H9 (cell line): ENCODE results near the gene PAFAH1B2. TPM values are rescaled to one million over a fixed set of nuclear protein-coding genes. Genes with fewer than 3 reads are reported as not detected.
A peak's percentile ranks its signal among the peaks of the same experiment; 100 is the strongest.

Experiments used
- DNase-seq: peaks from one replicate; pipeline ENCODE4 v3.0.0-alpha.2; 2017
- H2AFZ ChIP-seq: one replicate; pipeline ENCODE4 v1.6.1; 2013; ENCODE audit warnings: mild to moderate bottlenecking, low read length, control low read depth, moderate library complexity
- H2AK5ac ChIP-seq: 2 replicates; pipeline ENCODE4 v1.6.1; 2013; ENCODE audit warnings: low read length, control low read depth, mixed read lengths; ENCODE audit not compliant: insufficient read length
- H2BK120ac ChIP-seq: one replicate; pipeline ENCODE4 v1.6.1; 2013; ENCODE audit warnings: low read depth, mild to moderate bottlenecking, low read length, control low read depth, inconsistent platforms; ENCODE audit not compliant: poor library complexity, severe bottlenecking
- H2BK12ac ChIP-seq: 2 replicates; pipeline ENCODE4 v1.6.1; 2013; ENCODE audit warnings: low read length, control low read depth, mixed read lengths, low read depth; ENCODE audit not compliant: insufficient read length
- H2BK15ac ChIP-seq: 2 replicates; pipeline ENCODE4 v1.6.1; 2013; ENCODE audit warnings: low read depth, low read length, control low read depth
- H2BK20ac ChIP-seq: one replicate; pipeline ENCODE4 v1.6.1; 2013; ENCODE audit warnings: low read depth, mild to moderate bottlenecking, low read length, control low read depth, inconsistent platforms; ENCODE audit not compliant: poor library complexity, severe bottlenecking
- H2BK5ac ChIP-seq: 2 replicates; pipeline ENCODE4 v1.6.1; 2013; ENCODE audit warnings: low read length, control low read depth, mixed read lengths; ENCODE audit not compliant: insufficient read length
- H3K14ac ChIP-seq: 2 replicates; pipeline ENCODE4 v1.6.1; 2013; ENCODE audit warnings: low read length, control low read depth; ENCODE audit not compliant: insufficient read depth
- H3K18ac ChIP-seq: 2 replicates; pipeline ENCODE4 v1.6.1; 2013; ENCODE audit warnings: low read depth, mild to moderate bottlenecking, mixed read lengths, low read length, control low read depth; ENCODE audit not compliant: insufficient read length
- H3K23ac ChIP-seq: 2 replicates; pipeline ENCODE4 v1.6.1; 2013; ENCODE audit warnings: low read length, control low read depth, mixed read lengths, low read depth; ENCODE audit not compliant: insufficient read length
- H3K23me2 ChIP-seq: 2 replicates; pipeline ENCODE4 v1.6.1; 2013; ENCODE audit warnings: low read depth, mild to moderate bottlenecking, mixed read lengths, low read length, control low read depth; ENCODE audit not compliant: insufficient read length, poor library complexity, severe bottlenecking
- H3K27ac ChIP-seq: 2 replicates; pipeline ENCODE4 v1.5.1; 2013; ENCODE audit warnings: low read length, control low read depth, mixed read lengths, low read depth; ENCODE audit not compliant: insufficient read length
- H3K27me3 ChIP-seq: 2 replicates; pipeline ENCODE4 v1.6.1; 2013; ENCODE audit warnings: low read length, control low read depth, inconsistent platforms; ENCODE audit not compliant: insufficient read depth
- H3K4ac ChIP-seq: 2 replicates; pipeline ENCODE4 v1.6.1; 2013; ENCODE audit warnings: low read depth, mild to moderate bottlenecking, control low read depth, inconsistent platforms, low read length, moderate library complexity
- H3K4me1 ChIP-seq: 2 replicates; pipeline ENCODE4 v1.6.1; 2013; ENCODE audit warnings: low read length, control low read depth, inconsistent platforms; ENCODE audit not compliant: insufficient read depth
- H3K4me2 ChIP-seq: 2 replicates; pipeline ENCODE4 v1.6.1; 2013; ENCODE audit warnings: low read length, control low read depth, mixed read lengths; ENCODE audit not compliant: insufficient read length, insufficient read depth
- H3K56ac ChIP-seq: 2 replicates; pipeline ENCODE4 v1.6.1; 2013; ENCODE audit warnings: low read depth, mild to moderate bottlenecking, mixed read lengths, low read length, control low read depth; ENCODE audit not compliant: insufficient read length
- H3K79me1 ChIP-seq: 2 replicates; pipeline ENCODE4 v1.6.1; 2013; ENCODE audit warnings: low read depth, mild to moderate bottlenecking, moderate library complexity, low read length, control low read depth, inconsistent platforms; ENCODE audit not compliant: insufficient read depth, poor library complexity, severe bottlenecking
- H3K79me2 ChIP-seq: 2 replicates; pipeline ENCODE4 v1.6.1; 2013; ENCODE audit warnings: low read length, control low read depth, inconsistent platforms; ENCODE audit not compliant: insufficient read depth
- H3K9ac ChIP-seq: 2 replicates; pipeline ENCODE4 v1.6.1; 2013; ENCODE audit warnings: low read length, control low read depth, mixed read lengths; ENCODE audit not compliant: insufficient read length; ENCODE audit errors: extremely low read depth
- H3K9me3 ChIP-seq: one replicate; pipeline ENCODE4 v1.6.1; 2013; ENCODE audit warnings: low read depth, low read length, inconsistent platforms; ENCODE audit not compliant: control insufficient read depth
- H3T11ph ChIP-seq: one replicate; pipeline ENCODE4 v1.6.1; 2013; ENCODE audit warnings: mild to moderate bottlenecking, low read length, control low read depth, inconsistent platforms
- H4K20me1 ChIP-seq: one replicate; pipeline ENCODE4 v1.6.1; 2013; ENCODE audit not compliant: control insufficient read depth, insufficient read length, insufficient read depth
- H4K5ac ChIP-seq: 2 replicates; pipeline ENCODE4 v1.6.1; 2013; ENCODE audit warnings: low read depth, mild to moderate bottlenecking, mixed read lengths, low read length, control low read depth; ENCODE audit not compliant: insufficient read length
- H4K8ac ChIP-seq: replicated peaks from 2 replicates; pipeline ENCODE4 v1.6.1; 2013; ENCODE audit warnings: low read length, control low read depth, mixed read lengths, low read depth; ENCODE audit not compliant: insufficient read length
- H4K91ac ChIP-seq: 2 replicates; pipeline ENCODE4 v1.6.1; 2013; ENCODE audit warnings: low read depth, mild to moderate bottlenecking, moderate library complexity, mixed read lengths, low read length, control low read depth; ENCODE audit not compliant: insufficient read length
- H3K27ac Mint-ChIP-seq, 3 experiments: 2 replicates in 2 of 3; 3 replicates in 1 of 3; pipeline ENCODE4 v1.8.0; 2020 to 2021; ENCODE audit warnings: mixed read lengths in 3 of 3, mild to moderate bottlenecking in 1 of 3, moderate library complexity in 1 of 3
- H3K27me3 Mint-ChIP-seq: 2 replicates; pipeline ENCODE4 v1.8.0; 2021; ENCODE audit warnings: low read depth, mild to moderate bottlenecking, moderate library complexity, mixed read lengths
- H3K36me3 Mint-ChIP-seq, 3 experiments: 2 replicates in 2 of 3; 3 replicates in 1 of 3; pipeline ENCODE4 v1.8.0; 2020 to 2021; ENCODE audit warnings: low read depth in 3 of 3, mixed read lengths in 3 of 3; ENCODE audit not compliant: insufficient read depth in 1 of 3
- H3K4me1 Mint-ChIP-seq, 2 experiments: 2 replicates each; pipeline ENCODE4 v1.8.0; 2020; ENCODE audit warnings: mixed read lengths in 2 of 2
- H3K4me3 Mint-ChIP-seq, 2 experiments: 2 replicates in 1 of 2; 3 replicates in 1 of 2; pipeline ENCODE4 v1.8.0; 2020 to 2021; ENCODE audit warnings: mild to moderate bottlenecking in 2 of 2, mixed read lengths in 2 of 2, moderate library complexity in 1 of 2
- H3K9me3 Mint-ChIP-seq, 2 experiments: 2 replicates in 1 of 2; 3 replicates in 1 of 2; pipeline ENCODE4 v1.8.0; 2020; ENCODE audit warnings: mild to moderate bottlenecking in 2 of 2, mixed read lengths in 2 of 2, moderate library complexity in 1 of 2
- WGBS: extraction: QIAGEN DNeasy Blood & Tissue Kit; methylation state at CpG from one replicate; pipeline ENCODE4 v1.1.7; 2013; ENCODE audit warnings: missing lambda C conversion rate, low lambda C conversion rate, mixed read lengths; ENCODE audit not compliant: insufficient read length; ENCODE audit errors: extremely low coverage; 5-methylcytosine and 5-hydroxymethylcytosine counted together
- total RNA-seq: library from RNA; stranded (reverse); gene quantifications from 2 replicates; pipeline ENCODE4 v1.2.1, GENCODE V29; 2021
- TF ChIP-seq, protein P1 (sequence below): fragments of 200-600 bp; sonication (generic); conservative IDR thresholded peaks from 3 replicates; pipeline ENCODE4 v1.8.0; 2021; ENCODE audit warnings: antibody characterized with exemption, mild to moderate bottlenecking

Gene PAFAH1B2
- total RNA-seq, 1 experiment from 2014 or later, result 161 TPM

DNA sequence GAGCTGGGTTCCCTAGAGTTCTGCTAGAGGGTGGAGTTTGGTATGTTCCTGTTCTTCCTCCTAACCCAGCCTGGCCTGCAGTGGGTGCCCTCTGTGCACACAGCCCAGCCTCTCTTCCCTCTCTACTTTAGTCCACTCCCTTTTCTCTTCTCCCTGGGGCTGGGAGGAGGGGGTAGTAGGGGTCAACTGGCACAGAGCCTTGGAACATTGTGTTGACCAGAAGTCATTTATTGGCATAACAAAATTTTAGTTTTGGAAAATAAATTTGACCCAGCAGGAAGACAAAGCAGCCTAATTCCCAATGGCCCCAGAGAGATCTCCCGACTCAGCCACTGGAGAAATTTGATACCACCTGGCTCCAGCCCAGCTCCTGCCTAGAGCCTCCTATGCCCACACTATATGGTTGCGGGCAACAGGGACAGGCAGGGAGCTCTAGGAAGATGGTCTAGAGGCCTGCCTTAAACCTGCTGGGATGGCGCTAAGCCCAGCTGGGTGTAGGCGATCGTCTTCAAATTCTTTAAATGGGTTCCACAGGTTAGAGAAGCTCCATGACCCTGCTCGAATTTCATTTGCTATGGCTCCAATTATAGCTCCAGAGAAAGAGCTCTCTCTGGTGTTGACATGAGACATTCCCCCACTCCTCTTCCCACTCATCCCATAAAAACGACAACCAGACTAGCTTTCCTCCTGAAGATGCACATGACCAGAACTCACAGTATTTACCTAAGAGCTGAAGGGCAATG, 77.9 kb downstream of the PAFAH1B2 start:
- Histone ChIP-seq H3K18ac (no peak overlapping the region), H2BK15ac (no peak overlapping the region), H3K23me2 (no peaks in the 10 kb centered on the region), H2BK20ac (no peak overlapping the region), H3K9me3 (no peaks in the 10 kb centered on the region), H4K91ac (no peak overlapping the region), H4K20me1 (no peaks in the 10 kb centered on the region), H3T11ph (no peak overlapping the region), H3K9ac (no peak overlapping the region), H2BK12ac (no peak overlapping the region), H2BK120ac (no peak overlapping the region), H3K79me2 (no peaks in the 10 kb centered on the region), H4K5ac (no peak overlapping the region), H3K27me3 (no peaks in the 10 kb centered on the region), H2AFZ (no peak overlapping the region), H4K8ac (no peak overlapping the region), H3K4me1 (no peaks in the 10 kb centered on the region), H3K4me2 (no peak overlapping the region), H3K79me1 (no peaks in the 10 kb centered on the region), H3K14ac (no peak overlapping the region), H3K23ac (no peak overlapping the region), H3K56ac (no peak overlapping the region), H3K27ac (no peak overlapping the region), H2AK5ac (no peak overlapping the region), H2BK5ac (no peak overlapping the region), H3K4ac (no peak overlapping the region)
- WGBS, result no CpG with 5 or more reads among the region's 7 CpGs
- DNase-seq, result no peak
- Mint-ChIP-seq H3K4me1 (peaks cover 3 to 6% of the 10 kb centered on the region in 2 experiments), H3K27ac (peak overlapping the region in 1 of 3 experiments; percentile 19; a peak in 4 of 7 replicates), H3K4me3 (no peak overlapping the region), H3K9me3 (no peaks in the 10 kb centered on the region), H3K27me3 (no peaks in the 10 kb centered on the region), H3K36me3 (peaks cover 7 to 72% (median 37%) of the 10 kb centered on the region in 3 experiments)
- TF ChIP-seq, protein P1, sequence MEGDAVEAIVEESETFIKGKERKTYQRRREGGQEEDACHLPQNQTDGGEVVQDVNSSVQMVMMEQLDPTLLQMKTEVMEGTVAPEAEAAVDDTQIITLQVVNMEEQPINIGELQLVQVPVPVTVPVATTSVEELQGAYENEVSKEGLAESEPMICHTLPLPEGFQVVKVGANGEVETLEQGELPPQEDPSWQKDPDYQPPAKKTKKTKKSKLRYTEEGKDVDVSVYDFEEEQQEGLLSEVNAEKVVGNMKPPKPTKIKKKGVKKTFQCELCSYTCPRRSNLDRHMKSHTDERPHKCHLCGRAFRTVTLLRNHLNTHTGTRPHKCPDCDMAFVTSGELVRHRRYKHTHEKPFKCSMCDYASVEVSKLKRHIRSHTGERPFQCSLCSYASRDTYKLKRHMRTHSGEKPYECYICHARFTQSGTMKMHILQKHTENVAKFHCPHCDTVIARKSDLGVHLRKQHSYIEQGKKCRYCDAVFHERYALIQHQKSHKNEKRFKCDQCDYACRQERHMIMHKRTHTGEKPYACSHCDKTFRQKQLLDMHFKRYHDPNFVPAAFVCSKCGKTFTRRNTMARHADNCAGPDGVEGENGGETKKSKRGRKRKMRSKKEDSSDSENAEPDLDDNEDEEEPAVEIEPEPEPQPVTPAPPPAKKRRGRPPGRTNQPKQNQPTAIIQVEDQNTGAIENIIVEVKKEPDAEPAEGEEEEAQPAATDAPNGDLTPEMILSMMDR, result no peak
